Measurements from ENCODE around the gene PPFIA1.
A peak's percentile ranks its signal among the peaks of the same experiment; 100 is the strongest.

The PPFIA1 gene
- 69.8 reads per million, percentile 75 among the genes with 10 or more reads in this experiment for total RNA-seq

DNA sequence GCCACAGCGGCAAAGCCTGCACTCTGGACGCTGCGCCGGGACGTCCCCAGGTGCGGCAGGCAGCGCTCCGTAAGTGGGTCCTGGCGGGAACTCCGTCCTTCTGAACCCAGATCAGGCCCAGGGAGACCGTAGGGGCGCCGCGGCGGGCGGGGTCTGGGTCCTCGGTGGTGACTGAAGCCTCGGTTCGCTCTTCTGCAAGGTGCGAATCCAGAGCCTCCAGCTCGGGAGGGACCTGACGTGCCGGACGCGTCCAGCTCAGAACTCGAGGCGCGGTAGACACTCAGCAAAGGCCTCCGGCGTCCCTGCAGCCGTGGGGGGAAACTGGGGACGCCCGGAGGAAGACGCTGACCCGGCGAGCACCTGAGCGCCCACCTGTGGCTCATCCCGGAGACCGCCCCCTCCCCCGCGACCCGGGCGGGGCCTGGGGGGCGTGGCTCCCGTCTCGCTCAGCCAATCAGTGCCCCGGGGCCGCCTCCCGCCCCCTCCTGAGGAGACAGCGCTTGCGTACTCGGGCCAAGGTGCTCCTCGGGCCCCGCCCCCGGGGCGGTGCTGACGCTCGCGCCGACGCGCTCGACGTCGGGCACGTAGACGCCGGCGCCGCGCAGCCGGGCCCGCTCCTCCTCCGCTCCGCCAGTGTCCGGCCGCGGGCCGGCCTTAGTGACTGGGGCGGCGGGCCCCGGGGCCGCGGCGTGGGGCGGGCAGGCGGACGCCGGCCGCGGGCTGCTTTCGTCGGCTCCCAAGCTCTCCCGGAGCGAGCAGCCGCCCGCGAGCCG, at the start of gene PPFIA1:
TSS of gene PPFIA1 (plus strand) at position 587 of the 773 bp plus-strand sequence. CDS start 1,483 bp downstream, outside the sequence.
- peak; percentile 92 for DNase-seq

DNA sequence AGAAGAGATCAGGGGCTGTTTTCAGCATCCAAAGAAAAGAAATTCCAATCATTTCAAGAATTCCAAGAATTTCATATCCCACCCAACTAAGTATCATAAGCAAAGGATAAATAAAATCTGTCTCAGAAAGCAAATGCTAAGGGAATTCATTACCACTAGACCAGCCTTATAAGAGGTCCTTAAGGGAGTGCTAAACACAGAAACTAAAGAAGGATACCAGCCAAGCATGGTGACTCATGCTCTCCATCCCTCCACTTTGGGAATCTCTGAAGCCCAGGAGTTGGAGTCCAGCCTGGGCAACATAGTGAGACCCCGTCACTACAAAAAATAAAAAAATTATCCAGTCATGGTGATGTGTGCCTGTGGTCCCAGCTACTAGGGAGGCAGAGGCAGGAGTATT, 49.6 kb upstream of the PPFIA1 start:
- DNase-seq: no peak

DNA sequence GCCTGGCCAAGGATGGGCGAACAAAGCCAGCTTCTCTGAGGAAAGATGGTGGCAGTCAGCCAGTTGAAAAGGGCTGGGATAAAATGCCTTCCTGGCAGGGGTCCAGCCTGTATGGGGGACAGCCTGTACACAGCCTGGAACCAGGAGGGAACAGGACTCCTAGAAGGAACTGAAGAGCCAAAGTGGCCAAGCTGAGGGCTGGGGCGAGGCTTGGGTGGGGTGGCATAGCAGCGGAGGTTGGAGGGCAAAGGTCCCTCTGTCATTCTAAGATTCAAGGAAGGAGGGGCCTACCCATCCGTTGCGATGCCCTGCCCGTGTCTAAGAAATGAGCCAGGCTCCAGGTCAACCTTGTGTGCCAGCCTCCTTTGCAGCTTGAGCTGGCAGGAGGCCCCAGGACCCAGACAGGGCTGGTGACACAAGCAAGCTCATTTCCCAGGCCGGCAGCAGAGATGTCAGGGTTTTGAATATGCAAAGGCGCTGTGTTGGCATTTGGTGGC, 44.8 kb upstream of the PPFIA1 start:
- DNase-seq: no peak

DNA sequence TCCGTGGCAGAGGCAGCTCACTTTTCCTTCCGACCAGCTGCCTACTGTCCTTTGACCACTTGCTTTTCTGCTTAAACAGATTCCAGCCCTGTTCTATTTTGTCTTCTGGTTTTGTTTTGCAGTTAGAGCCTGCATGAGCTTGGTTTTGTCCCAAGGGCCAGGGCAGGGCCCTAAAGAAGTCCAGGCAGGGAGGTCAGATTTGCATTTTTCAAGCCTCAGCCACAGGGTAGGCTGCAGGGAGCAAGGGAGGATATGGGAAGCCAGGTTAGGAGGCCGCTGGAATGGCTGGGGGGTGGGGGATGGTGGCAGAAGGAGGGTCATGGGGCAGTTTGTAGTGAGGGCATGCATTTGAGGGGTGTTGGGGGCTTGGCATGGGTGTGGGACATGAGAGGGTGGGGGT, 44.3 kb upstream of the PPFIA1 start:
- no peak for DNase-seq

DNA sequence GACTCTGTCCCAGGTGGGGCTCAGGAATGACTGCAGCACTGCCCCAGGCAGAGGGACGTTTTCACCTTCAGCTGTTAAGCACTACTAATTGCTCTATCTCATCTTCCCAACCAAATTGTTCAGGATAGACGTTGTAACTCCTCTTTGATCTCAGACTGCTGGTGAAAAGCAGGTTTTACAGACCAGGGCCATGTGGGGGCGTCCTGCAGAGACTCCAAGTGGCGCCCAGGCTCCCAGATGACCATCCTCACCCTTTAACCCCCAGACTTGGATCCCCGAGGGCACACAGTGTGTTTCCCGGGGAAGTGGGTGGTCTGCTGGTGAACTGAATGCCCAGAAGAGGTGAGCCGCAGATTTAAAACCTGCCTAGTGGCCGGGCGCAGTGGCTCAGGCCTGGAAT, 43.5 kb upstream of the PPFIA1 start:
- no peak for DNase-seq

DNA sequence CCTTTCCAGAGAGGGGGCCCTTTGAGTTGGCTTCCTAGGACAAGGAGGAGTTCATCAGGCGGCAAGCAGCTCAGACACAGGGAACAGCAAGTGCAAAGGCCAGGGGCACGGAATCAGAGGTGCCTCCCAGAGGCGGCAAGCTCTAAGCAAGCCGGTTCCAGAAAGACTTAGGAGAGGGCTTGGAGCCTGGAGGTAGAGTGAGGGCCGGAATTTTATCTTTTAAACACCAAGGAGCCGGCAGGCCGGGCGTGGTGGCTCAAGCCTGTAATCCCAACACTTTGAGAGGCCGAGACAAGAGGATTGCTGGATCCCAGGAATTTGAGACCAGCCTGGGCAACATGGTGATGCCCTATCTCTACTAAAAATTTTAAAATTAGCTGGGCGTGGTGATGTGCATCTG, 40.8 kb upstream of the PPFIA1 start:
- no peak for DNase-seq

DNA sequence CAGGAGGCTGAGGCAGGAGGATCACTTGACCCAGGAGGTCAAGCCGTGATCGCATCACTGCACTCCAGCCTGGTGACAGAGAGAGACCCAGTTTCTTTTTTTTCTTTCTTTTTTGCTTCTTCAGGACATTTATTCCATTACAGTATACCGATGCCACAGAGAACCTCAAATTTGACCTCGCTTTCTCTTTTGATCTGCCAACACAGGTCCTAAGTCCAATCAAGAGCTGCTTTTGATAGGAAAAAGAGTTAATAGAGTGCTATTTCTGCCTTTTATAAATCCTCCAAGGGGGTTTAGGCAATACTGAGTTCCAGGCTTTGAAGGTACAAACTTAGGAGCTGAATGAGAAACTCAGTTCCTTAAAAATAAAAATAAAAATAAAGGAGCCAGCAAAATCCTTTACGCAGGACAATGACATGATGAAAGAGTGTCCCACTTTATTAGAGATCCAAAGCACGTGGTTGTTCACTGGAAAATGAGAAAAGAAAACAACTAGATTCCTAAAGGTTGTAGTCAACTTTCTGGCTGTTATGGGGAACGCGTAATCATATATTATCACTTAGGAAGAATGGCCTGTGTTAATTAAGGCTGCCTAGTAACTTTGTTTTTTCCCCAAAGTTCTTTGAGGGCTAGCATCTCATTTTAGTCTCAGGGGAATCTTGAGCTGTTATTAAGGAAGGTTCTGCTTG, 40.2 kb upstream of the PPFIA1 start:
- no peak for DNase-seq

DNA sequence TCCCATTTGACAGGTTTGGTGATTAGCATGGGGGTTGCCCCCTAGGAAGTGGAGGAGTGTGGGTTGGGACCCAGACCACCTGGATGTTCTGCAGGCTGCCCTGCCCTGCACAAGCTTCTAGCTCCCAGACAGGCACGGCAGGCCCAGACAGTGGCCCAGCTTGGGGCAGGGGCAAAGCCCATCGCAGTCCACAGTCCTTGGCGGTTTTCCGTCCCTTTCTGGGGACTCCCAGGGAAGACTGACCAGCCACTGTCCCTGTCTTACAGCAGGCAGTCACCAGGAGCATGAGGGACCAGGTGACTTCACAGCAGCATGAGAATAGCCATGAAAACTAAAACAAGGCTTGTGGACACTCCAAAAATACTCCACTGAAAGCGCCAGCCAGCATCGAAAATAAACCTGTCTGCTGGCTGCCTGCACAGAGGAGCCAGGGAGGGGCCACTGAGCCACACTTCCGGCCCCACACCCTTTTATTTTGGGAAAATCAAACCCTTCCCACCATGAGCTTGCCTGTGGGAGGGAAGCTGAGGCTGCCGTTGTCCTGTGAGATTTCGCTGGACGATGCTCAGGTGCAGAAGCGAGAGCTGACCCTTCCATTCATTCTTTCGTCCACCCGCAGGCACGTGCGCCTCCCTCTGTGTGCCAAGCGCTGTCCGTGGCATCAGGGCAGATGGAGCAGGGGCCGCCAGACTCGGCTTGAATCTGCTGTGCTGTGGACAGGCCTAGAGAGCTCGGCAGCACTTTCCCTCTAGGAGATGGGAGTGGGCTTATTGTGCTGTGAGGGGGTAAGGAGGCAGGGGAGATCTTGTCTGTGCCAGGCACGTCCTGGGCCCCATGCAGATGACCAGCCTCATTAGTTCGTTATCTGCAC, 39.4 kb upstream of the PPFIA1 start:
- no peak for DNase-seq

DNA sequence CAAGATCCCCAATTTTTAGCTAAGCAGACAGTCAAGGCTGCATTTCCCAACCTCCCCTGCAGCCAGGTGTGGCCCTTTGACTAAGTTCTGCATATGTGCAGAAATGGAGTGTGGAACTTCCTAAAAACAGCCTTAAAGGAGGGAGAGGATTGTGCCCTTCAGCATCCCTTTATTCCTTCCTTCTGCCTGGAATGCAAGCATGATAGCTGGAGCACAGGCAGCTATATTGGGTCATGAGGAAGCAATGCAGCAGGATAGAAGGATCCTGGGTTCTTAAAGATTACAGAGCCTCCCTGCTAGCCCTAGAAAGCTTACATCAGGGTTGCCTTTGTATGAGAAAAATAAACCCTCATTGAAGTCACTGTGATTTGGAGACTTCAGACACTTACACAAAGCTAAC, 37.5 kb upstream of the PPFIA1 start:
- DNase-seq: no peak

DNA sequence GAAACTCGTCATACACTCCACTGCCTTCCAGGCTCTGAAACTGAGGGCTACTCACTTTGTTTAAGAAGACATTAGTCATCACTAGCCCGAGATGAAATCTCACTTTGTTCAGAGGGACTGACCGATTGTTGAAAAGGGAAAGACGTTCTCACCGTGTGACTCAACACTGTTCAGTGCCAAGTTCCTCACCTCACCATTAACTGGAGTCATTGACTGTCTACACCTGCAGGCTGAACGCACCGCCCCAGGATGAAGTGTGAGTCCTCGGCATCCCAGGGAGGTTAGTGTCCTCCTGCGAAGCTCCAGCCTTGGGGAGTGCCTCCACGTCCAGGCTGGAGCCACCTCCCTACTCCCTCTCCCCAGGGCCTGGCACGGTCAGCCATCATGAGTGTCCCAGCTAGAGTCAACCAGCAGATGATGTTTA, 37.0 kb upstream of the PPFIA1 start:
- no peak for DNase-seq

DNA sequence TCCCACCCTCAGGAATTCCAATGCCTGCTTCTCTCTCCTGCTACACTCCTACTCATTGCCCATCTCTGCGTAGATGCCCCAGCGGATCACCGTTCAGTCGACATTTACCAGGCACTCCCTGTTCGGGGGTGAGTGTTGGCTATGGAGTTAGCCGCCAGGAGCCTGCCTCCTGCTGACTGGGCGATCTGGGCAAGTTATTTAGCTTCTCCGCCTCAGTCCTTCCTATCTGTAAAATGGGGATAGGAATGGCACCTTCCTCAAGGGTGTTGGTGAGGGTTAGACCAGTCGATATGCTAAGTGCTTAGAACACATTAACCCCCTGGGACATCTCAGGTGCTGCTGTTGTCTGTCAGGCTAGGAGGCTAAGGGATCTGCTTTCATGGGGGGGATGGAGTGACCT, 36.5 kb upstream of the PPFIA1 start:
- DNase-seq: no peak

DNA sequence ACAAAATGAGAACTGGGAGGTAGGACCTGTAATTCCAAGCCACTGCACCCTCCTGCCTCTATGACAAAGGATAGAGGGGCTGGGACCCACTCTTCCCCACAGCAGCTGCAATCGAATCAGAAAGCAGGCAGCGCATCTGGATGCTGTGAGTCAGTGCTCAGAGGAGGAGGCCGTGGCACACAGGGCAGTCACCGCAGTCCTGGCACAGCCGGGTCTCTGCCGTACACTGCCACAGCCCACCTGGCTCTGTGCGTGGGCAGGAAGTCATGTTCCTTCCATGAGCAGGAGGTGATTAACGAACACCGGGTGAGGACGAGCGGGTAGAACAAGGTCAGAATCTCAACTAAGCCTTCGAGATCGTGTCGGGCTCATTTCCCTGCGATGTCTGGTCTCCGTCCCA, 30.2 kb upstream of the PPFIA1 start:
- no peak for DNase-seq

DNA sequence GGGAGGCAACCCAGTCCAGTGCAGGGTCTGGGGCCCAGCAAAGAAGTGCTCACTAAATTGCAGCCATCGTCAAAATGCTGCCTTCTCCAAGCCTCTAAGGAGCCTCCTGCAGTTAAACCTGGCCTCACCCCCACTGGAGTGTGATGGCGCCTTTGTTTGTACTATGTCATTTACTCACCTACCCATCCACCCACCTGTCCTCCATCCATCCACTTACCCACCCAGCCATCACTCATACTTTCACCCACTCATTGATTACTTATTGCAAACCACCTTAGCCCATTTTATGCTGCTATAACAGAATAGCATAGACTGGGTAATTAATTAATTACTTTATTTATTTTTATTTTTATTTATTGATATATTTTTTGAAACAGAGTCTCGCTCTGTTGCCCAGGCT, 28.8 kb upstream of the PPFIA1 start:
- no peak for DNase-seq

DNA sequence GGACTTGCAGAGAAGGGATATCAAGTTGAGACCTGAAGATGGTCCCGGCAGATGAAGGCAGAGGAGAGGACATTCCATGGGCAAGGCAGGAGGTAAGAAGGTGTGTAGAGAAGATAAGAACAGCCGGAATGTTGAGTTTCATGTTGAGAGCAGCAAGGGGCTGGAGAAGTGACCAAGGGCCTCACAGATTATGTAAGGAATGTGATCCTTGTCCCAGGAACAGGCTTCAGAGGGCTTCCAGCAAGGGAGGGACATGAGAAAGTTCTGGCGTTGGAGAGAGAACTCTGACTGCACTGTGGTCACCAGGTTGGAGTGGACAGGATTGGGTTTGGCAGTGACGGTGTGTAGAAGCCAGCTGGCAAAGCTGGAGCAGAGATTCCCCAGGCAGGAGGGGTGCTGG, 27.6 kb upstream of the PPFIA1 start:
- no peak for DNase-seq

DNA sequence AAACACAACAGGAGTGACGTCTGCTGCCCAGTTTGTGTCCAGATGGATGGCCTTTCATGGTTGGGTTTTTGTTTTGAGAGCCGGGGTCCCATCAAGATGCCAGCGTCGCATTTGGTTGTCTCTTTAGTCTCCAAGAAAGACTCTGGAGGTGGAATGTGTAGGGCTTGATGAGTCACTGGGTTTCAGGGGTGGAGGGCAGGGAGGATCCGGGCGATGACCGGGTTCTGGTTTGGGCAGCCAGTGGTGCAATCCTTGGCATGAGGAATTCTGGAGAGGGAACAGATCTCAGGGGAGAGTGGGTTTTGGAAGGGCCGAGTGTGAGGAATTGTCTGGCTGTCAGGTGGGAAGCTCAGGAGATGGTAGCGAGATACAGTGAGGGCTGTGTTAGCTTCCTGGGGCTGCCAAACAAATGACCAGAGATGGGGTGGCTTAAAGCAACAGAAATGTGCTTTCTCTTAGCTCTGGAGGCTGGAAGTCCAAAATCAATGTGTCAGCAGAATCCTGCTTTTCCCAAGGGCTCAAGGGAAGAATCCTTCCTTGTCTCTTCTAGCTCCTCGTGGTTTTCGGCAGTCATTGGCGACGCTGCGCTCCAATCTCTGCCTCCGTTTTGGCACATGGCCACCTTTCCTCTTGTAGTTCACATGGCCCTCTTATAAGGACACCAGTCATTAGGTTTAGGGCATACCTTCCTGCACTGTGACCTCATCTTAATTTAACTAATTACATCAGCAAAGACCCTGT, 26.4 kb upstream of the PPFIA1 start:
- no peak for DNase-seq

DNA sequence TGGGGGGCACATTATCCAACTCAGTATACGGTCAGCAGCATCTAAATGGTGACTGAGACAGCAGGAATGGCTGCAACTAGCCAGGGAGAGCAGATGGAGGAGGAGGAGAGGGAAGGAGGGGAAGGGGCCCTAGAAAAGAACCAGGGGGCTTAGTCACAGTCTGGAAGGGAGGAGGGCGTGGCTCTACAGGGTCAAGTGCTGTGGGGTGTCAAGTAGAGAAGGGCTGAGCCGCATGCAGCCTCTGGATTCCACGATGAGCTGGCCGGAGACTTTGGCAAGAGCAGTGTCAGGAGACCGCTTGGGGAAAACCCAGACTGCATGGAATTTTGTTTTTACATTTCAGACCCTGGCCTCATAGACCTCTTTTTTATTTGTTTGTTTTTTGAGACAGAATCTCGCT, 25.8 kb upstream of the PPFIA1 start:
- DNase-seq: no peak

DNA sequence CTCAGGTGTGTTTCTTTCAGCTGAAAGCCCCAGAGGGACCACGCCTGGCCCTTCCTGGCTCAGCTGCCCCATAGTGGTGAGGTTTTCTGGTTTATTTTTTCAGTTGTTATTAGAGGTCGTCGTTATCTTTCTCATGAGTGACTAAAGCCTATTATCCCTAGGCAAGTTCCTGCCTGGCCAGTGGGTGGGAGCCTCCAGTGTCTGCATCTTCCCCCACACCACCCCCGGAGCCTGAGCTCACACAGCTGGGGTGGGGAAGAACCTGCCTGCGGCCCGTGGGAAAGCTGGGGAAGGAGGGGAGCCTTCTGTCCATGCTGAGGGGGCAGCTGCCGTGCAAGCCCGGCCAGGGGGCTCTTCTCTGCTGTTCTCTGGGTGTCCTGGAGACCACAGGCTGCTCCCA, 24.3 kb upstream of the PPFIA1 start:
- no peak for DNase-seq

DNA sequence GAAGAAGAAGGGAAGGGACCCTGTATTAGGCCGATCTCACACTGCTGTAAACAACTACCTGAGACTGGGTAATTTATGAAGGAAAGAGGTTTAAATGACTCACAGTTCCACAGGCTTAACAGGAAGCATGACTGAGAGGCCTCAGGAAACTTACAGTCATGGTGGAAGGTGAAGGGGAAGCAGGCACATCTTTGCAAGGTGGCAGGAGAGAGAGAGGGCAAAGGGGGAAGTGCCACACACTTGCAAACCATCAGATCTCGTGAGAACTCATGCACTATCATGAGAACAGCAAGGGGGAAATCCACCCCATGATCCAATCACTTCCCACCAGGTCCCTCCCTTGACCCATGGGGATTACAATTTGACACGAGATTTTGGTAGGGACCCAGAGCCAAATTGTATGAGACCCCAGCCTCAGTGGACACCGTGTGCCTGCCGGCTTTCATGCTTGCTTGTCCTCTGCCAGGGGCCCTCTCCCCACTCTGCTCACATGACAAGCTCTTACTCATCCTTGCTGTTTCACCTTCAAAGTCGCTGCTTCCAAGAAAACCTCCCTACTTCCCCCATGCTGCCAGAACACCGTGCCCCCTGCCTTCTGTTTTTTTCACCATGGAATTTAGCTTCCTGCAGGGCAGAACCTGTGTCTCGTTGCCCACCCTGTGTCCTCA, 23.3 kb upstream of the PPFIA1 start:
- DNase-seq: no peak

DNA sequence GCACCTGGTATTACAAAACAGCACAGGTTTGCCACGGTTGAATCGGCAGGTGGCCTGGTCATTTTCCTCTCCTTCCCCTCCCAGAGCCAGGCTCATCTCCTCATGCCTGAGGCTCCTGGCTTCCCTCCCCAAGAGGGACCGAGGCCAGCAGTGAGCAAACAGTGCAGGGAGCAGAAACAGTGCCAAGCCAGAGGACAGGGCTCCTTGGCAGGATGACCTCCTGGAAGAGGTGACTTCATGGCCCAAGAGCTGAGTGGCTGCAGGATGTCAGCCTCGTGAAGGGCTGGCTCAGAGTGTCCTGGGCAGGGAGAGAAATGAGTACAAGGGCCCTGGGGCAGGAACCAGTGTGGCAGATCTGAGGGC, 22.8 kb upstream of the PPFIA1 start:
- DNase-seq: no peak

DNA sequence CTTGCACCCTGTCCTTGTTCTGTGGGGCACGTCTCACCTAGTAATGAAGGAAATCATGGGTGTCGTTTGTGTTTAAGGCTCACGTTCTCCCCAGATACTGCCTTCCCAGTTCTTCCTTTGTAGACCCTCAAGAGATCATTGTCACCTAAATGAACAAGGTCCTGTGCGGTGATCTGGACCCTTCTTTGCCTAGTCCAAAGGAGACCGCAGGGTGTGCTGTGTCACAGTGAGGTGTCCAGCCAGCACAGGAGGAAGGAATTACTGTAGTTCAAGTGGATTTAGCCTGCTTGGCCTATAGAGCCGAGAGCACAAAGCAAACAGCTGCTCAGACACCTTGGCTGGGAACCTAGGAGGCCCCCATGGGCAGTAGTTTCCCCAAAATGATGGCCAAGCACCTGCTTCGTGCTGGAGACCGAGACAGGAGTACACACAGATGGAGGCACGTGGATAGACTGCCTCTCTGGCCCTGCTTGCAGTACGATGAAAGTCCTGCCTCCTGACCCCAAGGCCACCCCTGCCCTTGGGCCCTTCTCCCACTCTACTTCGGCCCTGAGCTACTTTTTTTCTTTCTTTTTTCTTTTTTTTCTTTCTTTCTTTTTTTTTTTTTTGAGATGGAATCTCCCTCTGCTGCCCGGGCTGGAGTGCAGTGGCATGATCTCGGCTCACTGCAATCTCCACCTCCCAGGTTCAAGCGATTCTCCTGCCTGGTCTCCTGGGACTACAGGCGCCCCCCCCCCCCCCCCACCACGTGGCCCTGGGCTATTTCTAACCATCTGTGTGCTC, 19.4 kb upstream of the PPFIA1 start:
- DNase-seq: no peak

DNA sequence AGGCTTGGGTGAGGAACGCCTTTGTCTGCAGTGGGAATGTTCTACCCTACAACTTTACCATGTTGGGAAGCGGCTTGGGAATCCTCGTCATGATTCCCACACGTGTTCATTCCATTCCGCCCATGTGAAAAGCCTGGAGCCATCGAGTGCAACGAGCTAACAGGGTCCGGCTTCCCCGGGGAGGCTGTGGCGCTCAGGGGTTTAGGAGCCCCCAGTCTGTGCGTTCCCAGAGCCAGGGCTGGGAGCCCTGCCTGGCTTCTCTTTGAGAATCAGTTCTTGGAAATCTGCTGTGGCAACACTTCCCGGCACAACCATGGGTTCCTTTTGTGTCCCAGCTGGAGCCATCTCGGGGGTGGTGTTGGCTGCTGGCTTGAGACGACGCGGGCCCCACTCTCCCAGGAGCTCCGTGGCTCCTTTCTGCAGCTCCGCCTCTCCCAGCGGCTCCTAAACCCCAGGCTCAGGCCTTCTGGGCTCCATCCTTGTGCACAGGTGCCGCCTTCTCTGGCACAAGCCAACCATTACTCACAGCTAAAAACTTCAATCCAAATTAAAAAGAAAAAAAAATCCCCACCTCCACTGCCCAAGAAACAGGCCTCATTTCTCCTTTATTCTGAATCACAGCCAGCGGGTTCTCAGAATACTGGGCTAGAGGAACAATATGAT, 18.7 kb upstream of the PPFIA1 start:
- no peak for DNase-seq

Data from effector CD4-positive, alpha-beta T cell (primary cell).